Fibroblast of the aortic adventitia (primary cell): ENCODE results near the gene GRAP. TPM values are rescaled to one million over a fixed set of nuclear protein-coding genes. Genes with fewer than 3 reads are reported as not detected.

Experiments used
- DNase-seq: peaks from one replicate; pipeline ENCODE4 v3.0.0-alpha.2; 2010; ENCODE audit warnings: low read depth
- H3K4me3 ChIP-seq: 2 replicates; pipeline ENCODE4 v1.5.1; 2011; ENCODE audit warnings: low read depth, mild to moderate bottlenecking, control low read depth, low read length, moderate library complexity
- CTCF ChIP-seq: IDR thresholded peaks from 2 replicates; pipeline ENCODE4 v1.5.1; 2011; ENCODE audit warnings: mild to moderate bottlenecking, low read length, control low read depth, inconsistent platforms; ENCODE audit not compliant: insufficient read depth
- total RNA-seq: library from RNA; depleted of rRNA; stranded (reverse); fragments of >200 nt; gene quantifications from 2 replicates; pipeline ENCODE4 v1.2.3, GENCODE V29; 2012; ENCODE audit warnings: low replicate concordance

GRAP gene
- total RNA-seq, 1 donor, result under 0.01 TPM

GRCh38 chr17:19011581-19011980 is 35.2 kb downstream of the GRAP start:
- TF ChIP-seq CTCF, result no peak
- H3K4me3 ChIP-seq, result no peak overlapping the region

GRCh38 chr17:19010729-19011505 is 35.8 kb downstream of the GRAP start:
- no peak overlapping the region for H3K4me3 ChIP-seq
- DNase-seq, result no peak
- no peak for TF ChIP-seq CTCF

More at GRCh38 chr17:19011581-19011980, 35.2 kb downstream of the GRAP start:
- no peak for DNase-seq

GRCh38 chr17:19009970-19010369 is 36.8 kb downstream of the GRAP start:
- TF ChIP-seq CTCF, result no peak
- no peak overlapping the region for H3K4me3 ChIP-seq
- DNase-seq, result no peak

- no peak for TF ChIP-seq CTCF
Observed at GRCh38 chr17:19006698-19007097, 40.1 kb downstream of the GRAP start.

GRCh38 chr17:19005789-19006430 is 40.8 kb downstream of the GRAP start:
- DNase-seq, result no peak
- H3K4me3 ChIP-seq, result no peak overlapping the region
- no peak for TF ChIP-seq CTCF

More at GRCh38 chr17:19006698-19007097, 40.1 kb downstream of the GRAP start:
- no peak overlapping the region for H3K4me3 ChIP-seq
- DNase-seq, result no peak

- peak overlapping the region; percentile 70 for H3K4me3 ChIP-seq
- no peak for TF ChIP-seq CTCF
- DNase-seq, result no peak
Observed at GRCh38 chr17:19005137-19005773, 41.5 kb downstream of the GRAP start.
